Astrocyte of the spinal cord (primary cell): ENCODE measurements around the gene ARMC8.

Source experiments
- DNase-seq: peaks from one replicate; pipeline ENCODE4 v3.0.0; 2011; ENCODE audit warnings: low read depth, low spot score
- H3K4me3 ChIP-seq: 2 replicates; pipeline ENCODE4 v1.5.1; 2011; ENCODE audit warnings: low read depth, mild to moderate bottlenecking, low read length, moderate library complexity
- CTCF ChIP-seq: IDR thresholded peaks from 2 replicates; pipeline ENCODE4 v1.5.1; 2012; ENCODE audit warnings: low read depth, mild to moderate bottlenecking, low read length, inconsistent platforms
- in situ Hi-C: cut with HindIII; loops from 2 replicates; pipeline ENCODE4 v1.10.0; 2017; ENCODE audit warnings: low sequenced_read_pairs

Gene ARMC8

GRCh38 chr3:138334608-138335007 is 147.5 kb downstream of the ARMC8 start:
- no peak for TF ChIP-seq CTCF
- no peak for DNase-seq
- H3K4me3 ChIP-seq, result no peak overlapping the region
- in situ Hi-C loops, result no loop called here

DNA sequence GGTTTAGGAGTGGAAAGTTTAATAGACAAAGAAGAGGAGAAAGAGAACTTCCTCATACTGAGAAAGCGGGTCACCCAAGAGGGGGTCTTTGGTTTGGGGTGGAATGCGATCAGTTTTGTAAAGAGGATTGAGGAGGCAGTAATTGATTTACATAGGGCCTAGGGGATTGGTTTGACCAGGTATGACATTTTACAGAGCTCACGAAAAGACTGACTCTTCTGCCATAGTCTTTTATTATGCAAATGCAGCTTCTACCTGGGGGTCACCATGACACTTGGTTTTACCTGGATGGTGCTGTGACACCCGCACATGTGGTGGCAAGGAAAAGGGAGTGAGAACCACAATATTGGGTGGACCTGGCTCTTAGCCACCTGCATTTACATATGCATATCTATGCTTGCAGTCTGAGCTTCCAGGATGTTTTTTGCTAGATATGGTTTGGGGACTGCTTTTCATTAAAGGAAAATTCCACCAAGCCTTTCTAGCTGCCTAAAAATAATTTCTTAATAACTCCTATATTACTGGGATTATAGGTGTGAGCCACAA is 149.4 kb downstream of the ARMC8 start:
- no peak for DNase-seq
- H3K4me3 ChIP-seq, result no peak overlapping the region
- in situ Hi-C loops, result no loop called here
- TF ChIP-seq CTCF, result no peak

- no peak for TF ChIP-seq CTCF
- no peak for DNase-seq
- no peak overlapping the region for H3K4me3 ChIP-seq
- in situ Hi-C loops, result no loop called here
These were observed 151.1 kb downstream of the ARMC8 start for GRCh38 chr3:138338244-138338643.

- in situ Hi-C loops, result no loop called here
- no peak for TF ChIP-seq CTCF
- no peak overlapping the region for H3K4me3 ChIP-seq
- DNase-seq, result no peak
These were observed 151.7 kb downstream of the ARMC8 start for GRCh38 chr3:138338811-138339210.

DNA sequence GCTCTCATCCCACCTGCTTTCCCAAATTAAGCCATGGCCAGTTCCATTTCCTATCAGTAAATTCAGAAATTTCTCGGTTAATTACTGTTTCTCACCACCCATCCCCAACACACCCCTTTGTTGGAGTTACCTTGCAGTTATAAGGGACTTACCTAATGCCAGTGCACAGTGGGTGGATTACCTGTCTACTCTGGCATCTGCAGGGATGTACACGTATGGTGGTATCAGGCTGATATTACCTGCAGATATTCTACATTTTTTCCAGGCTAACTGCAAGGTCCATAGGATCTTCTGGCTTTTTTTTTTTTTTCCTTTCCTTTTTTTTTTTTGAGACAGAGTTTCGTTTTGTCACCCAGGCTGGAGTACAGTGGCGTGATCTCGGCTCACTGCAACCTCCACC is 153.4 kb downstream of the ARMC8 start:
- in situ Hi-C loops, result no loop called here
- no peak overlapping the region for H3K4me3 ChIP-seq
- no peak for TF ChIP-seq CTCF
- no peak for DNase-seq

- in situ Hi-C loops, result no loop called here
- no peak for TF ChIP-seq CTCF
- no peak for DNase-seq
- no peak overlapping the region for H3K4me3 ChIP-seq
These were observed 157.7 kb downstream of the ARMC8 start for GRCh38 chr3:138344754-138345153.
